Muscle layer of duodenum (tissue), 2 donors: Measurements from ENCODE around the gene SERINC3.

Experiments used
- H3K27ac ChIP-seq: one replicate; pipeline ENCODE4 v1.7.0; 2013; ENCODE audit warnings: mild to moderate bottlenecking, low read length
- H3K27me3 ChIP-seq: one replicate; pipeline ENCODE4 v1.7.0; 2013; ENCODE audit warnings: low read depth, mild to moderate bottlenecking, control low read depth, low read length
- H3K36me3 ChIP-seq, 2 donors: one replicate each; pipeline ENCODE4 v1.7.0; 2013; ENCODE audit warnings: low read length in 2 of 2, control low read depth in 1 of 2, mild to moderate bottlenecking in 1 of 2; ENCODE audit not compliant: insufficient read depth in 2 of 2, control insufficient read depth in 1 of 2
- H3K4me1 ChIP-seq, 2 donors: one replicate each; pipeline ENCODE4 v1.7.0; 2013; ENCODE audit warnings: low read length in 2 of 2, mild to moderate bottlenecking in 2 of 2, control low read depth in 1 of 2, moderate library complexity in 1 of 2; ENCODE audit not compliant: insufficient read depth in 2 of 2, control insufficient read depth in 1 of 2
- H3K4me3 ChIP-seq, 2 donors: one replicate each; pipeline ENCODE4 v1.7.0; 2013; ENCODE audit warnings: low read length in 2 of 2, low read depth in 1 of 2, mild to moderate bottlenecking in 1 of 2
- H3K9me3 ChIP-seq, 2 donors: one replicate each; pipeline ENCODE4 v1.7.0; 2013; ENCODE audit warnings: low read length in 2 of 2, control low read depth in 1 of 2, mild to moderate bottlenecking in 1 of 2; ENCODE audit not compliant: control insufficient read depth in 1 of 2
- donor health status: healthy.

The SERINC3 gene

DNA sequence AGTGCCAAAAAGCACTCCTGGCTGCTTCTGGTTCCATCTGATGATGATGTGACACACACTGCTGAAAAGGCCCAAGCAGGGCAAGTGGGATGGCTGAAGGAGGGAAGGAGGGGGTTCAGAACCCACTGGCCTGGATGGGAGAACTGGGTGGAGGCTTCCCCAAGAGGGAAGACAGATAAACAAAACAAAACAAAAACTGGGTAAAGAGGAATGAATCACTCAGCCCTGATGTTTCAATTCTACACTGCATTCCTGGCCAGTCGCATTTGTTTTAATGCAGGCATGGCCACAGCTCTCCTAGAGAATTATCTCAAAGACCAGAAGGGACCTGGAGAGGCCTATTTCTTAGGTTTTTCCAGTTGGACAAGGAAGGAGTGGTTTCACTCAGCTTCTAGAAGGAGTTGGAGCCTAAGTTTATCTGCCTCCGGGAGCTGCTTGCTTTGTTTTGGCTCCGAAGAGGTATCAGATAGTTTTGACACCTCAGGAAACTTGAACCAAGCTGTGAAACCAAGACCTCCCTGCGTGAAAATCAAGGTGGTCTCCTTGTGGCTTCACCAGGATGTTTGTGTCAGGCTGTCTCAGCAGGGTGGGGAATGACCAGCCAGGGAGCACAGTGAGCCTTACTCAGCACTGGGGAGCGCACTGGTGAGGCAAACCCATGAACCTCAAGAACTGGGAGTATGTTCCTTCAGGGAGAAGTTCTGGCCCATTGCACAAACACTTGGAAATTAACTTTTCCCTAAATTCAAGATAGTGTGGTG, 30.1 kb downstream of the SERINC3 start:
- Histone ChIP-seq H3K36me3 (peaks cover 47 to 77% of the 10 kb centered on the region in 2 donors), H3K27me3 (no peaks in the 10 kb centered on the region), H3K27ac (no peak overlapping the region), H3K4me1 (peaks cover 0 to 5% of the 10 kb centered on the region in 2 donors), H3K9me3 (no peaks in the 10 kb centered on the region), H3K4me3 (no peak overlapping the region)

DNA sequence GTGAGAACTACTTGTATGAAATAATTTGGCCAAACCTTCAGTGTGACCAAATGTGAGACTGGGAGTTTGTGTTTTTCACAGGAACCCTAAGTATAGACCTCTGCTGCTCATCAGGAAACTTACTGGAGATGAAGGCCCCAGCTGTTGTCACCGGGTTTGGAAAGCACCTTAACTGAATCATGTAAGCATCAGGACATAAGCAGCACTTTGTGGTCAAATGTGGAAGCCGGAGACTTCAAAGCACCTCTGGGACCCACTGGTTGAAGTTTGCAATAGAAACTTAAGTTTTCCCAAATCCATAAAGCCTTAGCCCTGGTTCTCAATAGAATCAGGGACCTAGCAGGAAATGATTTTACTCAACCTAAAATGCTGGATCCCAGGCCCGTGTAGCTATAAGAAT, 31.9 kb downstream of the SERINC3 start:
- Histone ChIP-seq H3K9me3 (no peaks in the 10 kb centered on the region), H3K4me1 (peaks cover 0 to 5% of the 10 kb centered on the region in 2 donors), H3K27ac (no peak overlapping the region), H3K36me3 (peaks cover 33 to 58% of the 10 kb centered on the region in 2 donors), H3K27me3 (no peaks in the 10 kb centered on the region), H3K4me3 (no peak overlapping the region)

GRCh38 chr20:44489223-44489622, 32.6 kb downstream of the SERINC3 start:
- Histone ChIP-seq H3K27ac (no peak overlapping the region), H3K4me1 (peaks cover 0 to 5% of the 10 kb centered on the region in 2 donors), H3K27me3 (no peaks in the 10 kb centered on the region), H3K9me3 (no peaks in the 10 kb centered on the region), H3K4me3 (no peak overlapping the region), H3K36me3 (peaks cover 26 to 56% of the 10 kb centered on the region in 2 donors)

- H3K4me3 ChIP-seq, result no peak overlapping the region
- H3K4me1 ChIP-seq, result peaks cover 0 to 5% of the 10 kb centered on the region in 2 donors
- H3K27ac ChIP-seq, result no peak overlapping the region
- H3K36me3 ChIP-seq, result peaks cover 22 to 55% of the 10 kb centered on the region in 2 donors
- no peaks in the 10 kb centered on the region for H3K27me3 ChIP-seq
- no peaks in the 10 kb centered on the region for H3K9me3 ChIP-seq
Observed at GRCh38 chr20:44488551-44488950, 33.3 kb downstream of the SERINC3 start.

GRCh38 chr20:44485830-44486198, 36.1 kb downstream of the SERINC3 start:
- H3K36me3 ChIP-seq, result peaks cover 28 to 46% of the 10 kb centered on the region in 2 donors
- H3K27ac ChIP-seq, result no peak overlapping the region
- no peaks in the 10 kb centered on the region for H3K9me3 ChIP-seq
- H3K4me3 ChIP-seq, result no peak overlapping the region
- no peaks in the 10 kb centered on the region for H3K27me3 ChIP-seq
- H3K4me1 ChIP-seq, result no peaks in the 10 kb centered on the region

DNA sequence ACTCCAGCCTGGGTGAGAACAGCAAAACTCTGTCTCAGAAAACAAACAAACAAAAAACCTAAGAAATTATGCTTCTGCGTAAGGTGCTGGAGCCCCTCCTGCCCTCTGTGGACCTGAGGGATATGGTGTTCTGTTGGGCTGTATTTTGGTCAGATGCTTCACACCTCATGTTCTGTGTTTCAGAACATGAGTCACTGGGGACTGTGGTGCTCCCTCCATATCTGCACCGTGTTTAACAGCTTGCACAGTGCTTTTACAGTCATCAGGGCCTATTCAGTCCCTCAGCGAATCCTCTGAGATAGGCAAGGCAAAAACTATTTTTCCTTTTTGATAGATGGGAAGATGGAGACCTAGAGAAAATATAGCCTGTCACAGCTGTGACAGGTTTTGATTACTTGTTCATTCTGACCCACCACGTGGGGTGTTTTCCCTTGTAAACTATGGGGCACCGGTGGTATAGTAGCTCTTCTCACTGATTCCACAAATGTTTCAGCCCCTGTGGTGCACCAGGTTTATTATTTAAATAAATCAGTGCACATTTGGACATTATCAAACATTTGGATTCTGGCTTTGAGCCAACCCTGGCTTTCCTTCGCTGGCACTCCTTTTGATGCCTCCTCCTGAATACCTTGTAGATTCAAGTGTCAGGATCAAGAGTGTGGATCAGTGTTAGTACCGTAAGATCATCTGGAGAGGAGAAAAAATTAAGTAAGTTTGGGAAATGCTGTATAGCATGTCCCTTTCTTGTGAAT, 36.6 kb downstream of the SERINC3 start:
- Histone ChIP-seq H3K4me3 (no peak overlapping the region), H3K4me1 (no peaks in the 10 kb centered on the region), H3K9me3 (no peaks in the 10 kb centered on the region), H3K27ac (no peak overlapping the region), H3K36me3 (peaks cover 31 to 49% of the 10 kb centered on the region in 2 donors), H3K27me3 (no peaks in the 10 kb centered on the region)

DNA sequence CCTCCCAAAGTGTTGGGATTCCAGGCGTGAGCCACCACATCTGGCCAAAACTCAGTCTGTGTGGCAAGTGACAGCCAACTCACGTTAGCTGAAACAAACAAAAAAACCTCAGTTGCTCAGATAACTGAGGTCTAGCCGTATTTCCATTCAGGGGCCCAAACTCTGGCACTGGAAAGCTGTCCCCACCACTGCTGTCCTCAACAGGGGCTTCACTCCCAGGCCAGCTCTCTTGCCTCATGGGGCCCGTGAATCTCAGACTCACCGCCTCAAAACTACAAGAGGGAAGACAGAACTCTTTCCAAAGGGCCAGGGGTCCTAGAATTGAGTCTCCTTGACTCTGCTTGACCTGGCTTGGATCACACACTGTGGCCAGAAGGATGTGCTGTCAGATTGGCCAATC, 38.8 kb downstream of the SERINC3 start:
- Histone ChIP-seq H3K4me1 (no peaks in the 10 kb centered on the region), H3K27me3 (no peaks in the 10 kb centered on the region), H3K27ac (no peak overlapping the region), H3K4me3 (no peak overlapping the region), H3K36me3 (peaks cover 17 to 35% of the 10 kb centered on the region in 2 donors), H3K9me3 (no peaks in the 10 kb centered on the region)

DNA sequence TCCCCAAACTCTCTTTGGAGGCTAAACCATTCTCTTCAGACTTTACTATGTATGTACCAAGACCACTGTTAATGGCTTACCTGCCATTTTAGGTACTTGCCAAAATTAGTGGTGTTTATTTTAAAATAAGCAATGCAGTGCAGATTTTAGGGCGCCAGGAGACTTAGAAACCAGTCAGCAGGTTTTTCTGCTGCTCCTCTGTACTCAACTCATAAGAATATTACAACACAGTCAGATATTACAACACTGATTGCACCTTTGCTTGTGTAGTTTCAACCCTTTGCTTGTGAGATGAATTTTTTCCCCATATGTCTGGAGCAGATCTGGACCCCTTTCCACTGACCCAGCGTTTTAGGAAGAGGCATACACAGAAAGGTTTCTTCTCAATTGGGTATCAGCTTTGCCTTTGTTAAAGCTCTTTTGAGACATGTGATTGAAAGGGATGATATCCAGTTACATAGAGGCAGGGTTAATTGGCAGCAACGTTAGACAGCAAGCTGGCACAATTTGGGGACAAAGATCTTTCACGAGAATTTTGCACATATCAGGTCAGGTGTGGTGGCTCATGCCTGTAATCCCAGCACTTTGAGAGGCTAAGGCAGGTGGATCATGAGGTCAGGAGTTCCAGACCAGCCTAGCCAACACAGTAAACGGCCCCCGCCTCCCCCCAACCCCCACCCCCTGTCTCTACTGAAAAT, 40.0 kb downstream of the SERINC3 start:
- Histone ChIP-seq H3K27me3 (no peaks in the 10 kb centered on the region), H3K36me3 (peaks cover 17 to 34% of the 10 kb centered on the region in 2 donors), H3K27ac (no peak overlapping the region), H3K9me3 (no peaks in the 10 kb centered on the region), H3K4me1 (peaks cover under 1% of the 10 kb centered on the region in 2 donors), H3K4me3 (no peak overlapping the region)

- H3K9me3 ChIP-seq, result no peaks in the 10 kb centered on the region
- peaks cover 17 to 34% of the 10 kb centered on the region in 2 donors for H3K36me3 ChIP-seq
- H3K4me1 ChIP-seq, result peaks cover 9 to 13% of the 10 kb centered on the region in 2 donors
- no peak overlapping the region for H3K27ac ChIP-seq
- H3K27me3 ChIP-seq, result no peaks in the 10 kb centered on the region
- no peak overlapping the region for H3K4me3 ChIP-seq
Observed at GRCh38 chr20:44480097-44480496, 41.8 kb downstream of the SERINC3 start.

GRCh38 chr20:44479643-44480042, 42.2 kb downstream of the SERINC3 start:
- peaks cover 17 to 33% of the 10 kb centered on the region in 2 donors for H3K36me3 ChIP-seq
- H3K9me3 ChIP-seq, result no peaks in the 10 kb centered on the region
- H3K4me3 ChIP-seq, result no peak overlapping the region
- no peak overlapping the region for H3K27ac ChIP-seq
- H3K27me3 ChIP-seq, result no peaks in the 10 kb centered on the region
- H3K4me1 ChIP-seq, result peaks cover 9 to 14% of the 10 kb centered on the region in 2 donors

GRCh38 chr20:44478206-44478605, 43.7 kb downstream of the SERINC3 start:
- no peak overlapping the region for H3K27ac ChIP-seq
- H3K36me3 ChIP-seq, result peaks cover 17 to 21% of the 10 kb centered on the region in 2 donors
- H3K9me3 ChIP-seq, result no peaks in the 10 kb centered on the region
- H3K4me1 ChIP-seq, result peaks cover 9 to 14% of the 10 kb centered on the region in 2 donors
- no peaks in the 10 kb centered on the region for H3K27me3 ChIP-seq
- H3K4me3 ChIP-seq, result no peak overlapping the region
